ENCODE results near the gene TNNI2.

GRCh38 chr11:1838077-1838425, 730 bp upstream of the TNNI2 start:
- TF ChIP-seq ZNF274 (IDR thresholded peaks at IDR 0.05; ENCODE audit: low read depth, low read length) (no peak), YY1 (IDR thresholded peaks at IDR 0.05; ENCODE audit: insufficient read depth, insufficient read length) (no peak), SUZ12 (IDR thresholded peaks at IDR 0.05; ENCODE audit: extremely low read depth, insufficient read depth, insufficient read length) (no peak)
